Measurements from ENCODE around the gene TBC1D22A. TPM values are rescaled to one million over a fixed set of nuclear protein-coding genes. Genes with fewer than 3 reads are reported as not detected.
"Not testable (repeated sequence)": the region's sequence is repeated elsewhere in the genome, so short reads cannot be mapped to it uniquely, and the experiment has no call there.

The TBC1D22A gene
- total and polyA plus RNA-seq, 7 experiments from 2014 or later: 18.6 to 50.1 (median 39.3) TPM

DNA sequence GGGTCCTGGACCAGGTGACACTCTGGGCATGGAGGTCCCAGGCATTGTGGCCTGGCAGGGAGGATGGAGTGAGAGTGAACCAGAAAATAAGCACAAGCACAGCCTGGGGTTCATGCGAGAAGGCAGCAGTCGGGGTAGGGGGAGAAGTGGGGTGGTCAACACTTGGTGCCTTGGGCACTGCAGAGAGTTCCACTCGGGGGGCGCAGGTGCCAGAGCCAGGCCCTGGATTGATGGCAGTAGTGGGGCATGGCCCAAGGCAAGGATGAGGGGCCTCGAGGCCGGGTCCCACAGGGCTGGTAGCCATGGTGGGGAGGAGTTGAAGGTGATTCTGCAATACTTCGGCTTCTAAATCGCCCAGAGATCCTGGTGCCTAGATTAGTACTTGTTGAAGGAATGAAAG lies 372.9 kb downstream of the TBC1D22A start:
- H3K4me1 Mint-ChIP-seq: peaks cover 0 to 5% (median 0%) of the 10 kb centered on the region in 7 donors
- ChIA-PET POLR2A (no interaction called here), CTCF (no interaction called here)
- Histone ChIP-seq H3K36me3 (ENCODE audit: control insufficient read depth in 2 of 3, insufficient read depth in 3 of 3, low read length in 3 of 3) (peaks cover 0 to 4% (median 3%) of the 10 kb centered on the region in 3 experiments), H3K4me3 (ENCODE audit: low read length) (no peak overlapping the region), H3K9me3 (ENCODE audit: control insufficient read depth in 2 of 3, low read length in 3 of 3) (no peaks in the 10 kb centered on the region), H3K4me1 (ENCODE audit: control insufficient read depth in 2 of 2, insufficient read depth in 2 of 2, low read length in 2 of 2) (no peaks in the 10 kb centered on the region), H3K27me3 (ENCODE audit: control insufficient read depth in 2 of 2, insufficient read depth in 2 of 2, low read length in 2 of 2) (no peaks in the 10 kb centered on the region), H3K27ac (ENCODE audit: low read depth, low read length) (no peak overlapping the region)
- DNase-seq: no peak
- intact Hi-C loops (cut with micrococcal nuclease): no loop called here
- no peak overlapping the region for H3K4me3 Mint-ChIP-seq
- no peak for ATAC-seq
- H3K27ac Mint-ChIP-seq: peak overlapping the region in 1 of 9 donors; percentile 17
- peaks cover 0 to 14% (median 0%) of the 10 kb centered on the region in 5 donors for H3K36me3 Mint-ChIP-seq
- H3K27me3 Mint-ChIP-seq: no peaks in the 10 kb centered on the region
- no peaks in the 10 kb centered on the region for H3K9me3 Mint-ChIP-seq

DNA sequence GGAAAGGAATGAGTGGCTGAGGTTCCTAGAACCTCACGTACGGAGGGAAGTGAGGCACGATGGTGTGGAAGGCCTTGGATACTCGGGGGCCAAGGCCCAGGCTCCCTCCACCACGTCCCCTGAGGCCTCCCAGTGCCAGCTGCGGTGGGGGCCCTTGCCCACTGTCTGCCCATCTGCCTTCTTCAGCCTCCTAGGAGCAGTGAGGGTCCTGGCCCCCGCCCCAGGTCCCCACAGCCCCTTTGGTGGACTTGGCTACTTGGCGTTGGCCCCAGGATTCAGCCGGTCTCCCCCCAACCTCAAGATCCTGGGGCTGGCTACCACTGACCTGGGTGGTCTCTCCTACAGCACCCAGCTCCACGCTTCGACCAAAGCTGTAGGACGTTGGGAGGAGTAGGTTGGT lies 373.6 kb downstream of the TBC1D22A start:
- ChIA-PET POLR2A (interaction anchor here (0.8 kb wide), 1 partner anchor 17 kb away, joined by 3 read pairs; no protein-coding TSS in a partner anchor), CTCF (no interaction called here)
- H3K4me3 Mint-ChIP-seq: no peak overlapping the region
- ATAC-seq (no peak), DNase-seq (no peak)
- intact Hi-C loops (cut with micrococcal nuclease): no loop called here
- no peak overlapping the region for H3K4me3 ChIP-seq (ENCODE audit: low read length)
- peaks cover 0 to 10% (median 0%) of the 10 kb centered on the region in 5 donors for H3K36me3 Mint-ChIP-seq
- no peaks in the 10 kb centered on the region for H3K4me1 ChIP-seq (ENCODE audit: control insufficient read depth in 2 of 2, insufficient read depth in 2 of 2, low read length in 2 of 2)
- no peak overlapping the region for H3K27ac ChIP-seq (ENCODE audit: low read depth, low read length)
- no peaks in the 10 kb centered on the region for H3K9me3 Mint-ChIP-seq
- no peaks in the 10 kb centered on the region for H3K9me3 ChIP-seq (ENCODE audit: control insufficient read depth in 2 of 3, low read length in 3 of 3)
- no peaks in the 10 kb centered on the region for H3K27me3 ChIP-seq (ENCODE audit: control insufficient read depth in 2 of 2, insufficient read depth in 2 of 2, low read length in 2 of 2)
- H3K27me3 Mint-ChIP-seq: no peaks in the 10 kb centered on the region
- peaks cover 0 to 4% (median 3%) of the 10 kb centered on the region in 3 experiments for H3K36me3 ChIP-seq (ENCODE audit: control insufficient read depth in 2 of 3, insufficient read depth in 3 of 3, low read length in 3 of 3)
- H3K4me1 Mint-ChIP-seq: peaks cover 0 to 5% (median 0%) of the 10 kb centered on the region in 7 donors
- no peak overlapping the region for H3K27ac Mint-ChIP-seq

DNA sequence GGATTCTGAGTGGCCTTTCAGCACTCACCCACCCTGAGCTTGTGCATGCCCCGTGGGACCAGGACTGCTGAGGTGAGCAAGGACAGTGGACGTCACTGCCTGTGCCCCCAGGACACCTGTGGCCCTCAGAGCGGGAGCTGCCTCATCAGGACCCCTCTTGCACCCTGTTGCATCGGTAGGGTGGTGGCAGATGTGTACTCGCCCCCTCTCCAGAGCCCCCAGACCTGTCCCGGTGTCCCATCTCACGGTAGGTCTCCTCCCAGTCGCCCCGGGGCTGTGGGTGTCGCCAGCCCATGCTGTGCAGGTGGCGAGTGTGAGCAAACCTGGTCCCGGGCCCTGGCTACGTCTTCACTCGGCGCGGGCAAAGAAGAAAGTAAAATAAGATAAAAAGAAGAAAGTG lies 374.2 kb downstream of the TBC1D22A start:
- no peak overlapping the region for H3K27ac ChIP-seq (ENCODE audit: low read depth, low read length)
- H3K27ac Mint-ChIP-seq: no peak overlapping the region
- ChIA-PET CTCF (no interaction called here), POLR2A (interaction anchor here (0.8 kb wide), 1 partner anchor 18 kb away, joined by 3 read pairs; no protein-coding TSS in a partner anchor)
- no peaks in the 10 kb centered on the region for H3K4me1 ChIP-seq (ENCODE audit: control insufficient read depth in 2 of 2, insufficient read depth in 2 of 2, low read length in 2 of 2)
- H3K36me3 ChIP-seq (ENCODE audit: control insufficient read depth in 2 of 3, insufficient read depth in 3 of 3, low read length in 3 of 3): peaks cover 0 to 4% (median 3%) of the 10 kb centered on the region in 3 experiments
- no peak overlapping the region for H3K4me3 ChIP-seq (ENCODE audit: low read length)
- H3K27me3 Mint-ChIP-seq: no peaks in the 10 kb centered on the region
- ATAC-seq: no peak
- peak overlapping the region in 1 of 10 donors; percentile 56 for H3K4me3 Mint-ChIP-seq
- H3K27me3 ChIP-seq (ENCODE audit: control insufficient read depth in 2 of 2, insufficient read depth in 2 of 2, low read length in 2 of 2): no peaks in the 10 kb centered on the region
- peaks cover 0 to 16% (median 0%) of the 10 kb centered on the region in 5 donors for H3K36me3 Mint-ChIP-seq
- no peaks in the 10 kb centered on the region for H3K9me3 Mint-ChIP-seq
- no peak for DNase-seq
- peaks cover 0 to 5% (median 0%) of the 10 kb centered on the region in 7 donors for H3K4me1 Mint-ChIP-seq
- intact Hi-C loops (cut with micrococcal nuclease): no loop called here
- no peaks in the 10 kb centered on the region for H3K9me3 ChIP-seq (ENCODE audit: control insufficient read depth in 2 of 3, low read length in 3 of 3)

DNA sequence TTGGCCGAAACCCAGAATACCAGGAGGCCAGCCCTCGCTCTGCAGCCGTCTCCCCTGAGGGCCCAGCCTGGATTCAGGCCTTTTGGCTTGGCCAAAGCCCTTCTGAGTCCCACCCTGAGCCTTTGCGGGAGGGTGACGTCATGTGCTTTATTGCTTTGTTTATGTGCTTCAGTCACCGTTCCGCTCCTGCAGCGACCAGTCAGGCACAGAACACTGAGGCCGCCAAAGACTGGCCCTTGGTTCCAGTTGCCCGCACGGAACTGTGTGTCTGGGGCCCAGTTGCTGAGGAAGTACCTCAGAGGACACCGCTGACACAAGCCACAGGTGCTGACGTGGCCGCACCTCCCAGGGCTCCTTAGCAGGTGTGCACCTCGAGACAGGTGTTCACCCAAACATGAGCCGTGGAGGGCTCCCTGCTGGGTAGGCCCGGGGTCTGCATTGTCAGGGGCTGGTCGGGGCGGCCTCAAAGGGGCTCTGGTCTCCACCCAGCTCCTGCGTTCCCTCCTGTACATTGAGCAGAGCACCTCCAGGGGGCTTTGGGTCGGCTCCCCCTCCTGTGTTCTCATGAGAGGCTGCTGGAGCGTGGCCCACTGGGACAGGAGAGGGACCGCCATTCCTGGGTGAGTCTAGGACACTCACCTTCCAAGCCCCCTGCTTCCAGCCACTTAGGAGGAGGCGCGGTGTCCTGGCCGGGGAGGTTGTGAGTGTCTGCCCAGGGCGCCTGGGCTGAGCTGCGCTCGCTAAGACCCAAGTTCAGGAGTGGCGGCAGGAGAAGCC lies 376.8 kb downstream of the TBC1D22A start:
- ChIA-PET CTCF (no interaction called here), POLR2A (no interaction called here)
- H3K27ac Mint-ChIP-seq: peak overlapping the region in 2 of 9 donors; percentile 8 to 43
- no peaks in the 10 kb centered on the region for H3K9me3 Mint-ChIP-seq
- DNase-seq (no peak), ATAC-seq (no peak)
- Histone ChIP-seq H3K9me3 (ENCODE audit: control insufficient read depth in 2 of 3, low read length in 3 of 3) (no peaks in the 10 kb centered on the region), H3K27ac (ENCODE audit: low read depth, low read length) (no peak overlapping the region), H3K4me1 (ENCODE audit: control insufficient read depth in 2 of 2, insufficient read depth in 2 of 2, low read length in 2 of 2) (no peaks in the 10 kb centered on the region), H3K4me3 (ENCODE audit: low read length) (no peak overlapping the region), H3K36me3 (ENCODE audit: control insufficient read depth in 2 of 3, insufficient read depth in 3 of 3, low read length in 3 of 3) (peaks cover 0 to 4% (median 3%) of the 10 kb centered on the region in 3 experiments), H3K27me3 (ENCODE audit: control insufficient read depth in 2 of 2, insufficient read depth in 2 of 2, low read length in 2 of 2) (no peaks in the 10 kb centered on the region)
- H3K4me3 Mint-ChIP-seq: no peak overlapping the region
- H3K4me1 Mint-ChIP-seq: peaks cover 0 to 3% (median 0%) of the 10 kb centered on the region in 7 donors
- H3K27me3 Mint-ChIP-seq: no peaks in the 10 kb centered on the region
- peaks cover 0 to 16% (median 0%) of the 10 kb centered on the region in 5 donors for H3K36me3 Mint-ChIP-seq
- intact Hi-C loops (cut with micrococcal nuclease): no loop called here

DNA sequence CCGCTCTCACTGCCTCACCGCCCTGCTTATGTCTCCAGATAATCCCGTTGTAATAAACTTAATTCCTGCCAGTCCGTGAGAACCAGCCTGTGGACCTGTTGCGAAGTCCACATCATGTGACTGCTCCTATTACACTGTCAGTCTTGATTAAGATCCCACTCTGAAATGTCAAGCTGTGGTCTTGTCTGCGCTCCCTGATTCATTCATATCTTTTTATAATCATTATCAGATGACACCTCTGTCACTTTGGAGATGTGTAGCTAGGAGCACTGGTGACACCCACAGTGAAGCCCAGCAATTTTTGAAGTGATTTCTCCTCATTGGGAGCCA lies 377.3 kb downstream of the TBC1D22A start:
- CTCF ChIA-PET: no interaction called here
- ATAC-seq: no peak
- Histone ChIP-seq H3K27me3 (ENCODE audit: control insufficient read depth in 2 of 2, insufficient read depth in 2 of 2, low read length in 2 of 2) (no peaks in the 10 kb centered on the region), H3K36me3 (ENCODE audit: control insufficient read depth in 2 of 3, insufficient read depth in 3 of 3, low read length in 3 of 3) (peaks cover 0 to 4% (median 3%) of the 10 kb centered on the region in 3 experiments), H3K4me1 (ENCODE audit: control insufficient read depth in 2 of 2, insufficient read depth in 2 of 2, low read length in 2 of 2) (no peaks in the 10 kb centered on the region), H3K4me3 (ENCODE audit: low read length) (no peak overlapping the region), H3K27ac (ENCODE audit: low read depth, low read length) (no peak overlapping the region), H3K9me3 (ENCODE audit: control insufficient read depth in 2 of 3, low read length in 3 of 3) (no peaks in the 10 kb centered on the region)
- intact Hi-C loops (cut with micrococcal nuclease): no loop called here
- H3K4me1 Mint-ChIP-seq: peaks cover 0 to 3% (median 0%) of the 10 kb centered on the region in 7 donors
- H3K9me3 Mint-ChIP-seq: no peaks in the 10 kb centered on the region
- peak overlapping the region in 1 of 9 donors; percentile 8 for H3K27ac Mint-ChIP-seq
- DNase-seq: no peak
- peaks cover 0 to 16% (median 0%) of the 10 kb centered on the region in 5 donors for H3K36me3 Mint-ChIP-seq
- no peak overlapping the region for H3K4me3 Mint-ChIP-seq
- POLR2A ChIA-PET: no interaction called here
- H3K27me3 Mint-ChIP-seq: no peaks in the 10 kb centered on the region

DNA sequence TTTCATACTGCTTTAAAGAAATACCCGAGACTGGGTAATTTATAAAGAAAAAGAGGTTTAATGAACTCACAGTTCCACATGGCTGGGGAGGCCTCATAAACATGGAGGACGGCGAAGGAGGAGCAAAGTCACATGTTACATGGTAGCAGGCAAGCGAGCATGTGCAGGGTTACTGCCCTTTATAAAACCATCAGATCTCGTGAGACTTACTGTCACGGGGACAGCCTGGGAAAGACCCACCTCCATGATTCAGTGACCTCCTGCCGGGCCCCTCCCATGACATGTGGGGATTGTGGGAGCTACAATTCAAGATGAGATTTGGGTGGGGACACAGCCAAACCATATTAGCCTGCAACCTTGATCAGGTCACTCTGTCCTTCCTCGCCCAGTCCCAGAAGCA lies 378.5 kb downstream of the TBC1D22A start:
- H3K4me3 ChIP-seq (ENCODE audit: low read length); H3K27ac ChIP-seq (ENCODE audit: low read depth, low read length); POLR2A ChIA-PET; H3K4me1 Mint-ChIP-seq; H3K27ac Mint-ChIP-seq; H3K4me1 ChIP-seq (ENCODE audit: control insufficient read depth in 2 of 2, insufficient read depth in 2 of 2, low read length in 2 of 2); CTCF ChIA-PET; H3K9me3 ChIP-seq (ENCODE audit: control insufficient read depth in 2 of 3, low read length in 3 of 3); intact Hi-C loops (cut with micrococcal nuclease); ATAC-seq; H3K27me3 Mint-ChIP-seq; H3K27me3 ChIP-seq (ENCODE audit: control insufficient read depth in 2 of 2, insufficient read depth in 2 of 2, low read length in 2 of 2); H3K4me3 Mint-ChIP-seq; H3K9me3 Mint-ChIP-seq; DNase-seq; H3K36me3 ChIP-seq (ENCODE audit: control insufficient read depth in 2 of 3, insufficient read depth in 3 of 3, low read length in 3 of 3): not testable (repeated sequence)
- H3K36me3 Mint-ChIP-seq: peaks cover 0 to 16% (median 0%) of the 10 kb centered on the region in 5 donors

Measured in naive thymus-derived CD4-positive, alpha-beta T cell (primary cell).